Transverse colon (tissue), 3 donors: Measurements from ENCODE around the gene SDK2.

Source experiments
- POLR2A ChIP-seq: fragments of 450-650 bp; IDR thresholded peaks from one replicate; pipeline ENCODE4 v1.6.1; 2016; ENCODE audit warnings: antibody characterized with exemption, mild to moderate bottlenecking, moderate library complexity
- TF ChIP-seq, protein P1 (sequence below), 5 experiments: fragments of 200-600 bp in 3 of 5; fragments of 450-650 bp in 2 of 5; sonication (generic) in 3 of 5; IDR thresholded peaks; 1 replicate in 2 of 5; 2 replicates in 3 of 5; pipeline ENCODE4 v1.5.1; 2016 to 2017; ENCODE audit warnings: antibody characterized with exemption in 5 of 5, inconsistent platforms in 3 of 5, mild to moderate bottlenecking in 2 of 5, moderate library complexity in 1 of 5

DNA sequence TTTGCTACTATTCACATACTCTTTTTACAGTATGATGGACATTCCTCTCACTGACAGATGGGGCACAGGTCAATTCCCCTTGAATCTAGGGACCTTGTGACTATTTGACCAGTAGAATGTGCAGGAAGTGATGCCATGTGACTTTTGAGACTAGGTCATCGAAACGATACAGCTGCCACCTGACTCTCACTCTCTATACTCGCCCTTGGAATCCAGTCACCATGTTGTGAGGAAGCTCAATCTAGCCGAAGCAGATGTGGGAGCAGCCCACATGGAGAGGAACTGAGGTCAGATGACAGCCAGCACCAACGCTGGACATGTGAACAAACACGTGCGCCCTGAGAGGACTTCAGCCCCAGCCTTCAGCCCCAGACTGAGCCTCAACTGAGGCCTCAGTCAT lies 184.3 kb downstream of the SDK2 start:
- TF ChIP-seq, protein P1, sequence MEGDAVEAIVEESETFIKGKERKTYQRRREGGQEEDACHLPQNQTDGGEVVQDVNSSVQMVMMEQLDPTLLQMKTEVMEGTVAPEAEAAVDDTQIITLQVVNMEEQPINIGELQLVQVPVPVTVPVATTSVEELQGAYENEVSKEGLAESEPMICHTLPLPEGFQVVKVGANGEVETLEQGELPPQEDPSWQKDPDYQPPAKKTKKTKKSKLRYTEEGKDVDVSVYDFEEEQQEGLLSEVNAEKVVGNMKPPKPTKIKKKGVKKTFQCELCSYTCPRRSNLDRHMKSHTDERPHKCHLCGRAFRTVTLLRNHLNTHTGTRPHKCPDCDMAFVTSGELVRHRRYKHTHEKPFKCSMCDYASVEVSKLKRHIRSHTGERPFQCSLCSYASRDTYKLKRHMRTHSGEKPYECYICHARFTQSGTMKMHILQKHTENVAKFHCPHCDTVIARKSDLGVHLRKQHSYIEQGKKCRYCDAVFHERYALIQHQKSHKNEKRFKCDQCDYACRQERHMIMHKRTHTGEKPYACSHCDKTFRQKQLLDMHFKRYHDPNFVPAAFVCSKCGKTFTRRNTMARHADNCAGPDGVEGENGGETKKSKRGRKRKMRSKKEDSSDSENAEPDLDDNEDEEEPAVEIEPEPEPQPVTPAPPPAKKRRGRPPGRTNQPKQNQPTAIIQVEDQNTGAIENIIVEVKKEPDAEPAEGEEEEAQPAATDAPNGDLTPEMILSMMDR (IDR thresholded peaks at IDR 0.05): no peak
- no peak for TF ChIP-seq POLR2A
